HG03039 (cell line): ENCODE data around the gene RECQL.
"Not testable (repeated sequence)": the region's sequence is repeated elsewhere in the genome, so short reads cannot be mapped to it uniquely, and the experiment has no call there.

Experiments used
- ATAC-seq: cut with Tn5 transposase; IDR thresholded peaks from one replicate; pipeline ENCODE4 v1.9.1; 2021; ENCODE audit warnings: mild to moderate bottlenecking, moderate library complexity; ENCODE audit not compliant: unreplicated experiment

RECQL gene

DNA sequence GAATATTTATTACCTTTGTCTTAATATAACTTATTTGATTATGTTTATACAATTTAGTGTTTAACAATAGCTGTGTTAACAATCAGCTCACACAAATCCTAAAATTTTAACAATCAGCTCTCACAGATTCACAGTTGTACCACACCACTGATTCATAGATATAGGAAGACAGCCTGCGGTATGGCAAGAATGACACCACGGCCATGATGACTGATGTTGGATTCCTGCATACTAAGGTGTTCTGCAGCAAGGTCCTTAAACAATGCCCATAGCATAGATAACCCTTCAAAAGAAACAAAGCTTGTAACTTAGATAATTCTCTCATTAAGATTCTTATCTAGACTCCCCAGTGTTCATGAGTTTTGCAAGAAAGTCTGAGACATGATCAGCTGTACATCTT is 67.9 kb downstream of the RECQL start:
- no peak for ATAC-seq

DNA sequence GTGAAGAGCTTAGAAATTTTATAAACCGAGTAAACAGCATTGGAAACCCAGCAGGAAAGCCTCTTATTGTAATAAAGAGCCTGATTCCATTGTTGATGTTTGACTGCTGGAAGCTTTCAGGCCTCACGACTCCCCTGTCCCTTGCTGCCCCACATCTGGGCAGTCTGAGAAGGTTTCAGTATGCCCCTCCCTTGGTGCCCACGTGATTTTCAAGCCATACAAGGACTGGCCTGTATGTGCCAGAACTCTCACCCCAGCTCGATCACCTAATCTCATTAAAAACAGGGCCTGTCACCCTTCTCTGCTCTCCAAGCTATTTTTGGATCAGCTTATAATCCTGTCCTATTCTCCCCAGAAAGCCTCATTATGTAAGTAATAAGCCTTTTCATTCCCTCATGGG is 71.4 kb downstream of the RECQL start:
- ATAC-seq: no peak

- no peak for ATAC-seq
Measured at GRCh38 chr12:21428241-21428640, 73.2 kb downstream of the RECQL start.

DNA sequence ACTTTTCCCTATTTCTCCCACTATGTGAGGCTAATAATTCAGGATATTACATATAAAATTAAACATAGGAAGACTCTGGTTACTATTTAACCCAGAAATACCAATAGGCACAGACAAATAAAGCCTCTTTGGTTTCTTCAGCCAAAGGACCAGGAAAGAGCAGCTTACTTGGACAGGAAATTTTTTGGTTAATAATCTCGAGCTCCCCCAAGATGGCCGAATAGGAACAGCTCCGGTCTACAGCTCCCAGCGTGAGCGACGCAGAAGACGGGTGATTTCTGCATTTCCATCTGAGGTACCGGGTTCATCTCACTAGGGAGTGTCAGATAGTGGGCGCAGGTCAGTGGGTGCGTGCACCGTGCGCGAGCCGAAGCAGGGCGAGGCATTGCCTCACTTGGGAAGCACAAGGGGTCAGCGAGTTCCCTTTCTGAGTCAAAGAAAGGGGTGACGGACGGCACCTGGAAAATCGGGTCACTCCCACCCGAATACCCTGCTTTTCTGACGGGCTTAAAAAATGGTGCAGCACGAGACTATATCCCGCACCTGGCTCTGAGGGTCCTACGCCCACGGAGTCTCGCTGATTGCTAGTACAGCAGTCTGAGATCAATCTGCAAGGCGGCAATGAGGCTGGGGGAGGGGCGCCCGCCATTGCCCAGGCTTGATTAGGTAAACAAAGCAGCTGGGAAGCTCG is 82.3 kb downstream of the RECQL start:
- not testable (repeated sequence) for ATAC-seq
